Astrocyte (in vitro differentiated cells and primary cell): ENCODE results near the gene CLASP1. TPM values are rescaled to one million over a fixed set of nuclear protein-coding genes. Genes with fewer than 3 reads are reported as not detected.

Experiments used
- DNase-seq: peaks from one replicate; pipeline ENCODE4 v3.0.0-alpha.2; 2010; ENCODE audit warnings: low read depth
- FAIRE-seq: peaks from 2 replicates; lab custom pipeline; 2011; peaks lifted over from hg19 to GRCh38; lab: Jason Lieb, UNC
- H2AFZ ChIP-seq: 2 replicates; pipeline ENCODE4 v1.6.0; 2012; ENCODE audit warnings: low read depth, low read length, inconsistent platforms
- H3K27ac ChIP-seq: 2 replicates; pipeline ENCODE4 v1.5.1; 2011; ENCODE audit warnings: low read depth, low read length, inconsistent platforms
- H3K27me3 ChIP-seq: 2 replicates; pipeline ENCODE4 v1.6.0; 2011; ENCODE audit warnings: low read length, inconsistent platforms; ENCODE audit not compliant: insufficient read depth
- H3K36me3 ChIP-seq: 2 replicates; pipeline ENCODE4 v1.5.1; 2011; ENCODE audit warnings: low read length, inconsistent platforms; ENCODE audit not compliant: insufficient read depth
- H3K4me1 ChIP-seq: 2 replicates; pipeline ENCODE4 v1.5.1; 2011; ENCODE audit warnings: low read length, inconsistent platforms; ENCODE audit not compliant: insufficient read depth
- H3K4me2 ChIP-seq: 2 replicates; pipeline ENCODE4 v1.6.0; 2012; ENCODE audit warnings: low read length, inconsistent platforms
- H3K4me3 ChIP-seq: 2 replicates; pipeline ENCODE4 v1.5.1; 2011; ENCODE audit warnings: low read depth, mild to moderate bottlenecking, low read length, inconsistent platforms; ENCODE audit not compliant: insufficient read depth
- H3K79me2 ChIP-seq: 2 replicates; pipeline ENCODE4 v1.6.0; 2012; ENCODE audit warnings: mild to moderate bottlenecking, low read length, inconsistent platforms; ENCODE audit not compliant: insufficient read depth
- H3K9ac ChIP-seq: 2 replicates; pipeline ENCODE4 v1.6.0; 2012; ENCODE audit warnings: mild to moderate bottlenecking, low read length, inconsistent platforms
- H3K9me3 ChIP-seq: 2 replicates; pipeline ENCODE4 v1.5.1; 2012; ENCODE audit warnings: low read depth, mild to moderate bottlenecking, low read length, inconsistent platforms; ENCODE audit not compliant: insufficient read depth
- H4K20me1 ChIP-seq: 2 replicates; pipeline ENCODE4 v1.6.0; 2012; ENCODE audit warnings: low read length, inconsistent platforms; ENCODE audit not compliant: insufficient read depth
- H3K27ac Mint-ChIP-seq: one replicate; pipeline ENCODE4 v1.8.0; 2021; ENCODE audit warnings: mild to moderate bottlenecking, mixed read lengths; ENCODE audit not compliant: unreplicated experiment
- H3K27me3 Mint-ChIP-seq: one replicate; pipeline ENCODE4 v1.8.0; 2021; ENCODE audit warnings: low read depth, mixed read lengths; ENCODE audit not compliant: unreplicated experiment
- H3K36me3 Mint-ChIP-seq: one replicate; pipeline ENCODE4 v1.8.0; 2021; ENCODE audit warnings: low read depth, mixed read lengths; ENCODE audit not compliant: unreplicated experiment
- H3K4me1 Mint-ChIP-seq: one replicate; pipeline ENCODE4 v1.8.0; 2021; ENCODE audit warnings: low read depth, mixed read lengths; ENCODE audit not compliant: unreplicated experiment
- H3K4me3 Mint-ChIP-seq: one replicate; pipeline ENCODE4 v1.8.0; 2021; ENCODE audit warnings: mild to moderate bottlenecking, moderate library complexity, mixed read lengths; ENCODE audit not compliant: unreplicated experiment
- H3K9me3 Mint-ChIP-seq: one replicate; pipeline ENCODE4 v1.8.0; 2021; ENCODE audit warnings: mild to moderate bottlenecking, mixed read lengths; ENCODE audit not compliant: unreplicated experiment
- CTCF ChIP-seq: IDR thresholded peaks from 2 replicates; pipeline ENCODE4 v1.5.1; 2011; ENCODE audit warnings: low read depth, mild to moderate bottlenecking, inconsistent platforms, low read length, moderate library complexity; ENCODE audit not compliant: insufficient read depth
- EZH2 ChIP-seq: IDR thresholded peaks from 2 replicates; pipeline ENCODE4 v1.6.1; 2012; ENCODE audit warnings: mild to moderate bottlenecking, low read length, inconsistent platforms; ENCODE audit not compliant: insufficient read depth
- total RNA-seq: library from RNA; stranded (reverse); gene quantifications from 2 replicates; pipeline ENCODE4 v1.2.1, GENCODE V29; 2021

The CLASP1 gene
- total RNA-seq, 1 donor from 2014 or later, result 56.7 TPM

DNA sequence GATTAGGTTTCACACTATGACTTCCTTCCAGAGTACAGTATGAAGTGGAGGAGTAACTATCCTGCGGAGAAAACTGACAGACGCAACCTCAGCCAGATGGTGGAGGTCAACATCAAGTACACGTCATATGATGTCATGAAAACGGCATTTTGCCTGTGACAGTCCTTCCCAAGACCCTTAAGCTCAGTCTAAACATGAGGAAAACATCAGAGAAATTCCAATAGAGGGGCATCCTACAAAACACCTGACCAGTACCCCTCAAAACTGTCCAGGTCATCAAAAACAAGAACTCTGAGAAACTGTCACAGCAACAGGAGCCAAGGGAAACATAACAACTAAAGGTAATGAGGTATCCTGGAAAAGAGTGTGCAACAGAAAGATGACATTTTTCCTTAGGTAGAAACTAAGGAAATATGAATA is 116.9 kb downstream of the CLASP1 start:
- no peaks in the 10 kb centered on the region for H3K27me3 ChIP-seq

GRCh38 chr2:121530212-121530705 is 119.0 kb downstream of the CLASP1 start:
- TF ChIP-seq EZH2, result no peak
- TF ChIP-seq CTCF, result no peak
- Mint-ChIP-seq H3K36me3 (peaks cover 2% of the 10 kb centered on the region), H3K4me1 (peaks cover 30% of the 10 kb centered on the region), H3K27me3 (no peaks in the 10 kb centered on the region), H3K27ac (peak overlapping the region; percentile 97), H3K4me3 (peak overlapping the region; percentile 87), H3K9me3 (no peaks in the 10 kb centered on the region)
- Histone ChIP-seq H3K36me3 (peaks cover 2% of the 10 kb centered on the region), H3K9me3 (no peaks in the 10 kb centered on the region), H2AFZ (peak overlapping the region; percentile 66), H3K4me1 (peaks cover 17% of the 10 kb centered on the region), H3K27me3 (no peaks in the 10 kb centered on the region), H3K79me2 (peaks cover 48% of the 10 kb centered on the region), H3K4me2 (peak overlapping the region; percentile 90), H4K20me1 (peaks cover 28% of the 10 kb centered on the region), H3K4me3 (peak overlapping the region; percentile 86), H3K27ac (peak overlapping the region; percentile 100), H3K9ac (peak overlapping the region; percentile 97)
- FAIRE-seq, result no peak
- DNase-seq, result peak; percentile 71

More for the DNA sequence above, 116.9 kb downstream of the CLASP1 start:
- FAIRE-seq (no peak), DNase-seq (peak; percentile 72)
- H3K79me2 ChIP-seq, result peaks cover 45% of the 10 kb centered on the region
- H3K4me1 ChIP-seq, result peaks cover 17% of the 10 kb centered on the region
- H2AFZ ChIP-seq, result no peak overlapping the region
- Mint-ChIP-seq H3K9me3 (no peaks in the 10 kb centered on the region), H3K4me1 (peaks cover 30% of the 10 kb centered on the region), H3K4me3 (peak overlapping the region; percentile 66), H3K36me3 (peaks cover 2% of the 10 kb centered on the region), H3K27me3 (no peaks in the 10 kb centered on the region), H3K27ac (peak overlapping the region; percentile 60)
- peaks cover 2% of the 10 kb centered on the region for H3K36me3 ChIP-seq
- H3K27ac ChIP-seq, result peak overlapping the region; percentile 48
- H3K4me3 ChIP-seq, result no peak overlapping the region
- H3K9ac ChIP-seq, result no peak overlapping the region
- peak overlapping the region; percentile 63 for H3K4me2 ChIP-seq
- H4K20me1 ChIP-seq, result peaks cover 23% of the 10 kb centered on the region
- no peaks in the 10 kb centered on the region for H3K9me3 ChIP-seq
- TF ChIP-seq CTCF (no peak), EZH2 (no peak)
